Hippocampal formation (tissue), 2 donors: Measurements from ENCODE around the gene ERGIC3.
"Not testable (repeated sequence)": the region's sequence is repeated elsewhere in the genome, so short reads cannot be mapped to it uniquely, and the experiment has no call there.

Experiments used
- DNase-seq, 2 donors: peaks; one replicate each; lab custom pipeline; 2025; lab: John Stamatoyannopoulos, UW

The ERGIC3 gene

DNA sequence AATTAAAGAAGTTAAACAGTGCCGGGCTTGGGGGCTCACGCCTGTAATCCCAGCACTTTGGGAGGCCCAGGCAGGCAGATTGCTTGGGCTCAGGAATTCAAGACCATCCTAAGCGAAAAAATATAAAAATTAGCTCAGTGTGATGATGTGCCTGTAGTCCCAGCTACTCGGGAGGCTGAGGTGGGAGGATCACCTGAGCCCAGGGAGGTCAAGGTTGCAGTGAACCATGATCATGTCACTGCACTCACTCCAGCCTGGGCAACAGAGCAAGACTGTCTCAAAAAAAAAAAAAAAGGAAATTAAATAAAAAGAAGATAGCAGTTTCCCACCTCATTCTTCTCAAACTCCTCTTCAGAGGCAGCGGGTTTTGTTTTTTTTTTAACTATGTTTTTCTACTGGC lies 24.1 kb upstream of the ERGIC3 start:
- not testable (repeated sequence) for DNase-seq

DNA sequence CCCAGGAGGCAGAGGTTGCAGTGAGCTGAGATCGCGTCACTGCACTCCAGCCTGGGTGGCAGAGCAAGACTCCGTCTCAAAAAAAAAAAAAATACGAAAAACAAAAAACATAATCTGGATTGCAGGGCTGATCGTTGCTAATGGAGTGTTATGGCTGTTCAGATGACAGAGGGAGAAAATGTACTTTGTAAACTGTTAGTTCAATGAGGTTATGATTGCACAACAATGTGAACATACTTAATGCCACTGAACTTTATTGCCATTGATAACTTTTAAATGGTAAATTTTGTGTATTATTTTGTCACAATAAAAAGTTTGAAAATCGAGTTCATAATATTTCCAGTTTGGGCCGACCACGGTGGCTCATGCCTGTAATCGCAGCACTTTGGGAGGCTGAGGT lies 22.9 kb upstream of the ERGIC3 start:
- DNase-seq = no peak

DNA sequence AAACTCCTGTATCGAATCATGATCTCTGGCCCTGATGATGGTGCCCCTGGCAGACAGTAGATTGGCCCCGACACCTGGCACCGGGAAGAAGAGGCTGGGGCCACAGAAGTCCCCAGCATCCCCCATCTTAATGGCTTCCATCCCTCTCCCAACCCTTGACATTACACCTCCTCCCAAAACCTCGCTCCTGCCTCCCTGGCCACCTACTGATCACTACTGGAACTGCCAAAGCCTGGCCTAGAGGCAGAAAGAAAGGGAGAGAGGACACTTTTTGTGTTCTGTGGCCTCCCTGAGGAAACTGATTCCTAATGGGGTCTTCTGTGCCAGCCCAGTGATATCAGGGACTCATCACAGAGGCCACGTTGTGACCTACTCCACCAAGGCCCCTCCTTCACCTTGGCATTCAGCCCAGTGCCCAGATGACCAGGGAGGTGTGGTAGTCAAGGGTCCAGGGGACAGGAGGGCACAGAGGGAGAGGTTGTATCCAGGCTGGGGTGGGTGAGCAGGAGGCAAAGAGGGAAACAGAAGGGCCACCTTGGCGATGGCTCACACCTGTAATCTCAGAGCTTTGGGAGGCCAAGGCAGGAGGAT lies 18.5 kb upstream of the ERGIC3 start:
- no peak for DNase-seq

DNA sequence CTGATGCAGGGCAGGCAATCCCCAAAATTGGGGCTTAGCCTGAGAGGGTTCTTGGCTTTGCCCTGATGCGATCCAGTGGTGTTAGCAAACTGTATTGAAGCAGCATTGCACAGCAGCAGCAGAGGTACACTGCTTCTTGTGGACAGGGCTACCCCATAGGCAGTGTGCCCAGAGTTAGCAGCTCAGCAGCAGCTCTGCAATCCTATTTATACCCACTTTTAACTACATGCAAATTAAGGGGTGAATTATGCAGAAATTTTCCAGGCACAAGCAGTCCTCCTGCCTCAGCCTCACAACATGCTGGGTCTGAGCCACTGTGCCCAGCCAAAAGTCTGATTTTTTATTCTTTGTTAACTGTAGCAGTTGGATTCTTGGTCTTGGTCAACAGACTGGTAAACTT lies 16.2 kb upstream of the ERGIC3 start:
- no peak for DNase-seq

DNA sequence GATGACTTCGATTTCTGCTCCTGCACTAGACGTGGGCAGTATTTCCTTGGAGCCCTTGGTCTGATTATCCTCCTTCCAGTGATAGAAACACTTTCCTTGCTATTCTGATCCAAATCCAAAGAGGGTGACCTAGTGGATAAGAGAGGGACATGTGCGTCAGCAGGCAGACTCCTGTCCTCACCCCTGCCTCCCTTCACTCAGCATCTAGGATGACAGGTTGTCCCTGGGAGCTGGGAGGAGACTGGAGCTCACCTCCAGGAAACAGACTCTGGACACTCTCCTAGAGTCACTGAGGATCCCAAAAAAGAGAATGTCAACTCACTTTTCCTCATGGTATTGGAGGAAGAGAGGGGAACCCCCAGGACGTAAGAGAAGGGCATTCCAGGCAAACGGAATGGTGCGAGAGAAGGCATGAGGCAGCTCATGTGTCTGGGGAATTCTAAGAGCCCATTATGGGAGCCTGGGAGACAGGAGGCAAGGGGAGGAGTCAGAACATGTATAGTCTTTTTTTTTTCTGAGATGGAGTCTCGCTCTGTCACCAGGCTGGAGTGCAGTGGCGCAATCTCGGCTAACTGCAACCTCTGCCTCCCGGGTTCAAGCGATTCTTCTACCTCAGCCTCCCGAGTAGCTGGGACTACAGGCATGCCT lies 14.6 kb upstream of the ERGIC3 start:
- DNase-seq = no peak

DNA sequence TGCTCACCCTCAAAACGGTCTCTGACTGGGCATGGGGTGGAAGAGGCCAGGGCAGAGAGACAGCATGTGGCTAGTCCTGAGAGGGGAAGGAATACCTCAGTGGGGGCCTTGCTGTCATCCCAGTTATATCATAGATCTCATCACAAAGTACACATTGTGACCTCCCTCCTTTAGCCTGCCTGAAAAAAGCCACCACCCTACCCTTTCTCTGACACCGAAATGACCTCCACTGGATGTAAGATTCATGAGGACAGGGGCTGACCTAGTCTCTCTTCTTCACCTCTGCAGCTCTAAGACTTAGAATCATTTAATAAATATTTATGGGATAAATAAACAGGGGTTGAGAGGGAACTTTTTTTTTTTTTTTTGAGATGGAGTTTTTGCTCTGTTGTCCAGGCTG lies 12.3 kb upstream of the ERGIC3 start, which contains the start of gene C20orf173:
TSS of gene C20orf173 (minus strand) at position 101 of the 400 bp plus-strand sequence. CDS start 279 bp downstream, outside the sequence.
- no peak for DNase-seq

DNA sequence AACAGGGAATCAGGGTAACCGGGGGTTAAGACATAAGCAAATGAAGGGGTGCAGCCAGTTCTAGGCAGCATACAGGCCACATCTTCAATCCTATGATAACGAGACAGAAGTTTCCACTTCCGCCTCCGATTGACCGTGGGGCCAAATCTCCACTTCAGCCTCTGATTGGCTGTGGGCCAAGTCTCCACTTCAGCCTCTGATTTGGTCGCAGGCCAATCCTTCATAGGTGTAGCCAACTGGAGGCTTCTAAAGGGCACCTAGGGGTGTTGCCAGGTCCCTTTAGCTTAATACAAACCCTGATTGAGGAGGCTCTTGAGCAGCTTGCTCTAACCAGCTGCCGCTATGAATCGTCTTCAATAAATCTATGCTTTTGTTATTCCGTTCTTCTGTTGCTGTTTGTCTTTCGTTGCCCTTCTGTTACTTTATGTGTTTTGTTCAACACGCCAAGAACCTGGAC lies 2.1 kb upstream of the ERGIC3 start:
- no peak for DNase-seq

DNA sequence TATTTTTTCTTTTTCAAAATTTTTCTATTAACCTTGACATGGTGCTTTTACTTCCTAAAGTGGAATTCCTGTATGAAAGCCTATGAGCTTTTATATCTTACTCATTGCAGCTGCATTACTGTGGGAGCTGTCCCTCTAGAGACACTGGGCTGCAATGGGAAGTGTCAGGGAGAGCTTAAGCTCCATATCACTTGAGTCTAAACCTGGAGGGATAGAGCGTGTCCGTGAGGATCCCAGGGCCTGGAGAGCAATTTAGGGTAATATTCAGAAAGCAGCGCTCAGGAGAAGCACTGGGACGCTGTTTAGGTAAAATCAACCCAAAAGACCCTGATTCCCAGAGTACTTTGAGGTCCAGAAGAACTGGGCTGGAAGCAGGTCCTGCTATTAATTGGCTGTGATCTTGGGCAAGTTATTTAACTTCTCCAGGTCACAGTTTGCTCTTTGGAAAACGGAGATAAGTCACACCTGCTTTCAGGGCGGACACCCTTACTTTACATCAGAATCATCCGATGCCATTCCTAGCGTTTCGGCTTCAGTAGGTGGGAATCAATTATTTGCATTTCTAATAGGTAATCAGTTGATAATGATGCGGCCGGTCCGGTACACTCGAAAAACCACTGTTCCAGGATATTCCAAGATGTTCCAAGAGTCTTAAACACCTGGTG lies 628 bp upstream of the ERGIC3 start:
- DNase-seq = no peak

DNA sequence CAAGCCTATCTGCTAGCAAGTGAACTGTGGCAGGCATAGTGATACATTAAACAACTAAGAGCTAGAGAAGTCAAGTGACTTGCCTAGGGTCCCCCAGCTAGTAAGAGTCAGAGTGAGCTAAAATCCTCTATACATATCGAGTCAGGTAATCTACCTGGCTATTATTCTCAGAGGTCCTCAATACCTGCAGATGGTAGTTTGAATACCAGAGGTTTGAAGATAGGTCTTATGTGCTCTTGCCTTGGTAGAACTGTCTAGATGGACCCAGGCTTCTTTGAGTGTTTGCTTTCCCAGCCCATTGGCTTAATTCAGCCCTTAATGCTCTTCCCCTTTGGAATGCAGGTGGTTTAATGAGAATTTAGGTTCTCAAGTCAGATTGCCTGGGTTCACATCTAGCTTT lies 1.1 kb downstream of the ERGIC3 start:
- DNase-seq = no peak

DNA sequence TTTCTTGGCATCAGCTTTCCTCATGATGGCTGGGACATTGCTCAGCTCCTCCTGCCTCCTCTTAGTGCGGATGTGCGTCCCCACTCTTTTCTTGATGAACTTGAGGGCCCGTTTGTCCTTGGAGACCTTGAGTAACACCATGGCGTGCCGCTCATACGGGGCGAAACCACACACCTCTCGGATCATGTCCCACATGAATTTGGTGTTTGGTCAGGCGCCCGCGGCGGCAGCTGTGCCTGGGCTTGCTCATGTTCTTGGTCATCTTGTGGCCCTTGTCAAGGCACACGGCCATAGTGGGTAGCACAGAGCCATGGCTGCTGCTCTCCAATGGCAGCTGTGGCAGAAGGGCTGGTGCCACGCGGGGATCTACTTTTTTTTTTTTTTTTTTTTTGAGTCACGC lies 2.6 kb downstream of the ERGIC3 start:
- DNase-seq = no peak

DNA sequence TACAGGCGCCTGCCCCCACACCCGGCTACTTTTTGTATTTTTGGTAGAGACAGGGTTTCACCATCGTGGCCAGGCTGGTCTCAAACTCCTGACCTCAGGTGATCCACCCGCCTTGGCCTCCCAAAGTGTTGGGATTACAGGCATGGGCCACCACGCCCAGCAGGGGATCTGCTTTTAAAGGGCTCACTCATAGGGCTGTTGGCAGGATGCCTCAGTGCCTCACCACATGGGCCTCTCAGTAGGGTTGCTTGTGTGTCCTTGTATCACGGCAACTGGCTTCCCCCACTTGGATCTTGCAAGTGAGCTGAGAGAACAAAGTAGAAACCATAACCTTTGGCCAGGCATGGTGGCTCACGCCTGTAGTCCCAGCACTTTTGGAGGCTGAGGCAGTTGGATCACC lies 3.1 kb downstream of the ERGIC3 start:
- not testable (repeated sequence) for DNase-seq

DNA sequence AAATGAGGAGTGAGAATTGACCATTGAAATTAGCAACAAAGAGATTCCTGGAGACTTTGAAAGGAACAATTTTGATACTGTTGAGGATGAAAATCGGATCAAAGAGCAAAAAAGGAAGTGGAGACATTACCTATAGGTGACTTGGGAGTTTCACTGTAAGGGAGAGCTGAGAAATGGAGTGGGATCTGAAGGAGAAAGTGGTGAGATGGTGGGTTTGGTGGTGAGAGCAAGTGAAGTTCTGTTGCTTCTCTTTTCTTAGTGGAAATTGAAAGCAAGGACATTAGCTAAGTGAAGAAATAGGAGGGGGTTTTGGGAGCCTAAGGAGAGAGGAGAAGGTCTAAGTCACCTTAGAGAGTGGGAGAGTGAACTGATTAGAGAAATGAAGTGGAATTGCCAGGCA lies 4.2 kb downstream of the ERGIC3 start:
- DNase-seq = no peak

DNA sequence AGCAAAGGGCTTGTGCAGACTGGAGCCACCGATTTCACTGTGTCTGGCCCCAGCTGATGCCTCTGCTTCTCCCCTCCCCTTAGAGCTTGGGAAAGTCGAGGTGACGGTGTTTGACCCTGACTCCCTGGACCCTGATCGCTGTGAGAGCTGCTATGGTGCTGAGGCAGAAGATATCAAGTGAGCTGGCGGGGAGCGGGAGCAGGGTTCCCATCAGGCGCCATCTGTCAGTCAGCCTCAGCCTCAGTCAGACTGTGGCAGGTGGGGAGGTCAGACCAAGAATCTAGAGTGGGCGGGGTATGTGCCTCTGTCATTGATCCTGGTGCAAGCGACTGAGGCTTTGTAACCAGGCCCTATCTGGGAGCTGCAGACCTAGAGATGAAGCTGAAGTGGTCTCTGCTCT lies 5.5 kb downstream of the ERGIC3 start:
- DNase-seq = no peak

DNA sequence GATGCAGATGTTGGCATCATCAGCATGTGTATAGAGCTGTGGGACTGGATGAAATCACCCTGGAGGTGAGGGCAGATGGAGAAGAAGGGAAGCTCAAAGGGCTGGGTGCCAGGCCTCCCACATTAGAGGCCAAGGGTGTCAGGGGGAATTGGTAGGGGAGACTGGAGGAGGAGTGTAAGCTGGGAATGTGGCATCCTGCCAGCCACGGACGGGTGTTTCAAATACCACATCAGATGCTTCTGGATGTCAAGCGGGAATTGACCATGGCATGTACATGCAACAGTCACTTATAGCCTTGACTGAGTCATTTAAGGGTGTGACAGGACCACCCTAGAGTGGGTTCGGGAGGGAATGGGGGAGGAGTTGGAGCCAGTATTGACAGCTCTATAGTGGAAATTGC lies 9.6 kb downstream of the ERGIC3 start:
- no peak for DNase-seq

DNA sequence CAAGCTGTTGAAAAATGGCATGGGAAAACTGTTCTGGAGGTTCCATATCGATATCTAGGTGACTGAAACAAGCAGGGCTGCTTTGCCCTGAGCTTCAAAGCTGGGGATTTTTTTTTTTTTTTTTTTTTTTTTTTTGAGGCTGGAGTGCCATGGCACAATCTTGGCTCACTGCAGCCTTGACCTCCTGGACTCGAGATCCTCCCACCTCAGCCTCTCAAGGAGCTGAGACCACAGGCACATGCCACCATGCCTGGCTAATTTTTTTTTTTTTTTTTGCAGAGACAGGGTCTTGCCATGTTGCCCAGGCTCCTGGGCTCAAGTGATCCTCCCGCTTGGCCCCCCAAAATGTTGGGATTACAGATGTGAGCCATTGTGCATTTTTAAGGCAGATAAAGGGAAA lies 11.0 kb downstream of the ERGIC3 start:
- no peak for DNase-seq

DNA sequence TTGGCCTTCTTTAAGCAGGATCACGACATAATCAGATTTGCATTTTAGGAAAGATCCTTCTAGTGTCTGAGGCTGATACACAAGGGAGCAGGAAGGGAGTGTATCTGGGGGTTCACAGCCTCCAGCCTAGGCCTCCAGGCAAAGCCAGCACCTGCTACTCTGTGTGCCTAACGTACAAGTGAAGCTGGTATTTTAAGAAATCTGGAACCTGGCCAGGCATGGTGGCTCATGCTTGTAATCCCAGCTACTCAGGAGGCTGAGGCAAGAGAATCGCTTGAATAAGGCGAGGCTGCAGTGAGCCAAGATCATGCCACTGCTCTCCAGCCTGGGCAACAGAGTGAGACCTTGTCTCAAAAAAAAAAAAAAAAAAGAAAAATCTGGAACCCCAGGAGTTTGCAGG lies 13.6 kb downstream of the ERGIC3 start:
- DNase-seq = not testable (repeated sequence)

DNA sequence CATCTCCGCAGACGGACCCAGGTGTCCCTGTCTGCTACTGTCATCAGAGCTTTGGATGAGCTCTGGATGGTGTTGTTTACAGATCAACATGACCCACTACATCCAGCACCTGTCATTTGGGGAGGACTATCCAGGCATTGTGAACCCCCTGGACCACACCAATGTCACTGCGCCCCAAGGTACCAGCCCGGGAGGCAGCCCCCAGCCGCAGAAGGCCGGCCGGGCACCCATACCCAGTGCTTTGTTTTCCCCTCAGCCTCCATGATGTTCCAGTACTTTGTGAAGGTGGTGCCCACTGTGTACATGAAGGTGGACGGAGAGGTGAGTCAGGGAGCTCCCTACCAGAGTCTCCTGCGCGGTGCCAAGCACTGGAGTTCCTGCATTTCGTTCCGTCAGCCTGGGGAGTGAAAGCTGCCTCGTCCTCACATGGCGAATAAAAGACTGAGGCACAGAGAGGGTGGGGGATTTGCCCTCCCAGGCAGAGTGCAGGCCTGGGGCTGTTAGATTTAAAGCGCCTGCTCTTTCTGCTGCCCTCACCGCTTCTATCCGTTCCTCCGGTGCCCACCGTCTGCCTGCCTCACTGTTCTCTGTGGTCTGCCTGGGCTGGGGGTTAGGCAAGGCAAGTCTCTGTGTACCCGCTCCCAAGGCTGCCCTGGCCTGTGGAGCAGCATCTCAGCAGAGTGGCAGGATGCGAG lies 14.2 kb downstream of the ERGIC3 start:
- no peak for DNase-seq

DNA sequence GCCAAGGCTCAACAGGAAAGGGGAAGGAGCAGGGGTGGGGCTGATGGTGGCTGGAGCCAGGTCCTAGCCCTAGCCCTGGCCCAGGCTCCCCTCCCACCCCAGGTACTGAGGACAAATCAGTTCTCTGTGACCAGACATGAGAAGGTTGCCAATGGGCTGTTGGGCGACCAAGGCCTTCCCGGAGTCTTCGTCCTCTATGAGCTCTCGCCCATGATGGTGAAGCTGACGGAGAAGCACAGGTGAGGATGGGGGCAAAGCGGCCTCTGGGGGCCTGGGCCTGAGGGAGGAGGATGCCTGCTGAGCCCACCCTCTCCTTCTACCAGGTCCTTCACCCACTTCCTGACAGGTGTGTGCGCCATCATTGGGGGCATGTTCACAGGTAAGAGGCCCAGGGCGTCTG lies 15.0 kb downstream of the ERGIC3 start:
- DNase-seq = no peak

DNA sequence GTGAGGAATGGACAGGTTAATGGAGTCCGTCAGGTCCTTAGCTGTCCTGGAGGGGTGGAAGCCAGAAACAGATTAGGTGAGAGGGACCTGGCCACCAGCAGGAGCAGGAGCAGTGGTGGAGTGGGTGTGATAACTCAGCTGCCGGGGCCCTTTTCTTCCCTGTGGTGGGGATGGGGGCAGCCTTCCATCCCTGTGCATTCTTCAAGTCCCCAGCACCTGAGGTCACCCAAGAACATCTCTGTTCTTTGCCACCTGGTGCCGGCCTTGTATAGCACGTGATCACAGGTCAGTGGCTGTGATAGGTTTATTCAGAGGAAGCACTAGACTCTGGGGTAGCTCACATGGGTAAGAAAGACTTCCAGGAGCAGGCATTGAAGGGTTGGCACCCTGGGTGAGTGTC lies 16.6 kb downstream of the ERGIC3 start:
- DNase-seq = no peak

DNA sequence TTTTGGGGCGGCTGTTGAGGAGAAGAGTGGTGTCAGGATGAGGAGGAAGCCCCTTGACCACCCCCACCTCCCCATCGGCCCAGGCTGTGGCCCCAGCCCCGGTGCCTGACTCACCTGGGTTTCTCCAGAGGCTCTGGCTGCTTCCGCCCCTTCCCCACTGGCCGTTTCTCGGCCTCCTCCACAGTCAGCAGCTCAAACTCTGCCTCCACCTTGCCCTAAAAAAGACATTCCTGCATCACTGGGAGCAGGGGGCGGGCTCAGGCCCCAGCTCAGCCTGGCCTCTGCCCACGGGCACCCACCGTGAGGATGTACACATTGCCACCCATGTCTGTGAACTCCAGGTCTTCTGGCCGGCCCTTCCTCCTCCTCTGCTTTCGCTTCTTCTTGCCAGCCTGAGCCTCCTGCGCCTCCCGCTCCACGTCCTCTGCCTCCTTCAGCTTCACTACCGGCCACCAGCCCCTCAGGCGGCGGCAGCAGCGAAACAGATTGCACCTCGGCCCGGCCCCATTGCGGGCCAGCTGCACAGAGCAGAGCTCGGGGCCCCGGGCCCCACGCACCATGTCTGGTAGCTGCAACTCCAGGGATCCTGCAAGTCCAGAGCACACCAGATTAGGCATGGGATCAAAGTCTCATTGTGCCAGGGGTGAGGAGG lies 17.3 kb downstream of the ERGIC3 start:
- DNase-seq = no peak

DNA sequence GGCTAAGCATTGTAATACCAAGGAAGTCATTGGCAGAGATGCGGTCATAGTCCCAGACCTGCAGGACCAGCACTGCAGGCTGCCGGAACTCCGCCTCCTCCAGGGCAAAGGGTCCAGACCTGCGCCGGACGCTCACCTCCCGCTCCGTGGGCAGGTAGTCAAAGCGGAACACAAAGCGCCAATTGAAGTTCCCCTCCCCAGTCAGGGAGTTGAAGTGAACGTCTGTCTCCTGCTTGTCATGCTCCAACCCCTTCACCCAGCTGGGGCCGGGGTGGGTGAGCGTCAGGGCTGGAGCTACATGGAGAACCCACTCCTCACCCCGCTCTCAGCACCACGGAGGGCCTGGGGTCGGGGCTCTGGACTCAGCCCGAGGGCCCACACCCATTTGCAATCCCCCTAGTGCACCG lies 18.2 kb downstream of the ERGIC3 start:
- no peak for DNase-seq

DNA sequence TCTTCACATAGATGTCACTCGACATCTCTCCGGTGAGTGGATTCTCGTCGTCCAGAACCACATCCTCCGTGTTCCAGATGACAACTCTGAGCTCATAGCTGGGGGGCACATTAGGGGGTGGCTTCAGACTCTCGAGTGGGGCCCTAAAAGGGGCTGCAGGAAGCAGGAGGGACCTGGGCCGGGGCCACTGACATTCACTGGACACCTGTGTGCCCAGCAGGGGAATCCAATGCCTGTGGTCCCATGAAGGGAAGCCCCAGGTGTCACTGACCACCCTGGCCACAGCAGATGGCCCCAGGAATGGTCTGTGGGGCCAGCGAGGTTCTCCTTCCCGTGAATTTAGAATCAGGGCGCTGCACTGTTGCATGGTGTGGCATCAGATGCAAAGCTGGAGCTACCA lies 18.7 kb downstream of the ERGIC3 start:
- no peak for DNase-seq
